PFSK-1 (cell line): ENCODE data around the gene CCNA2.

Experiments used
- FOXP2 ChIP-seq: optimal IDR thresholded peaks from 2 replicates; pipeline ENCODE3; 2011; ENCODE audit warnings: borderline replicate concordance, control low read depth, inconsistent platforms; ENCODE audit not compliant: insufficient read depth; ENCODE audit errors: extremely low read length, extremely low read depth
- POLR2AphosphoS5 ChIP-seq: IDR thresholded peaks from 2 replicates; pipeline ENCODE4 v1.6.1; 2012; ENCODE audit warnings: low read depth, mild to moderate bottlenecking, control low read depth, low read length, moderate library complexity
- REST ChIP-seq, 2 experiments: IDR thresholded peaks; 2 replicates each; pipeline versions ENCODE4 v1.6.1 to v1.8.0; 2011 to 2012; ENCODE audit warnings: low read depth in 2 of 2, low read length in 2 of 2, control low read depth in 1 of 2, inconsistent platforms in 1 of 2, mild to moderate bottlenecking in 1 of 2, moderate library complexity in 1 of 2; ENCODE audit not compliant: insufficient read depth in 1 of 2
- SIN3A ChIP-seq: IDR thresholded peaks from 2 replicates; pipeline ENCODE4 v1.6.1; 2012; ENCODE audit warnings: mild to moderate bottlenecking, low read length, moderate library complexity, borderline replicate concordance; ENCODE audit not compliant: insufficient read depth
- TAF1 ChIP-seq: IDR thresholded peaks from 2 replicates; pipeline ENCODE4 v1.6.1; 2012; ENCODE audit warnings: low read length, control low read depth, borderline replicate concordance; ENCODE audit not compliant: insufficient read depth

The CCNA2 gene

GRCh38 chr4:121789960-121790829 is 33.5 kb downstream of the CCNA2 start:
- TF ChIP-seq FOXP2: no peak
- TF ChIP-seq POLR2AphosphoS5: no peak
- no peak for TF ChIP-seq SIN3A
- no peak for TF ChIP-seq REST (IDR thresholded peaks at IDR 0.05; ENCODE audit: insufficient read depth in 1 of 2, low read depth in 2 of 2, low read length in 2 of 2)
- no peak for TF ChIP-seq TAF1

- TF ChIP-seq TAF1 (no peak), REST (IDR thresholded peaks at IDR 0.05; ENCODE audit: insufficient read depth in 1 of 2, low read depth in 2 of 2, low read length in 2 of 2) (no peak), POLR2AphosphoS5 (no peak), FOXP2 (no peak), SIN3A (no peak)
Observed at GRCh38 chr4:121789455-121789854, 34.2 kb downstream of the CCNA2 start.

- TF ChIP-seq TAF1 (no peak), REST (IDR thresholded peaks at IDR 0.05; ENCODE audit: insufficient read depth in 1 of 2, low read depth in 2 of 2, low read length in 2 of 2) (no peak), POLR2AphosphoS5 (no peak), SIN3A (no peak), FOXP2 (no peak)
Observed at GRCh38 chr4:121788896-121789295, 34.8 kb downstream of the CCNA2 start.

GRCh38 chr4:121786221-121786620 is 37.5 kb downstream of the CCNA2 start:
- TF ChIP-seq FOXP2: no peak

GRCh38 chr4:121785479-121785878 is 38.2 kb downstream of the CCNA2 start:
- TF ChIP-seq FOXP2 (no peak), TAF1 (no peak), POLR2AphosphoS5 (no peak), SIN3A (no peak), REST (IDR thresholded peaks at IDR 0.05; ENCODE audit: insufficient read depth in 1 of 2, low read depth in 2 of 2, low read length in 2 of 2) (no peak)
